Measurements from ENCODE around the gene PPP1R15A. TPM values are rescaled to one million over a fixed set of nuclear protein-coding genes. Genes with fewer than 3 reads are reported as not detected.

Gene PPP1R15A
- total RNA-seq, 6 experiments from 2014 or later: 4.5 to 25.6 (median 12.2) TPM

- ATAC-seq (peak; percentile 81 to 95 (median 94)), DNase-seq (peak; percentile 62 to 91 (median 68))
- H3K36me3 ChIP-seq: peaks cover 0 to 2% (median 0%) of the 10 kb centered on the region in 4 donors
- no peak for TF ChIP-seq CTCF (IDR thresholded peaks at IDR 0.05)
- TF ChIP-seq POLR2A (IDR thresholded peaks at IDR 0.05): no peak
- peaks cover 0 to 6% (median 2%) of the 10 kb centered on the region in 4 donors for H3K4me1 ChIP-seq
- intact Hi-C loops (cut with DNase I): no loop called here
- H3K27me3 ChIP-seq: no peaks in the 10 kb centered on the region
- peak overlapping the region in 2 of 3 donors; percentile 51 to 95 for H3K27ac ChIP-seq
- H3K9me3 ChIP-seq: no peaks in the 10 kb centered on the region
- peak overlapping the region in 2 of 3 donors; percentile 23 to 60 for H3K4me3 ChIP-seq
- WGBS (ENCODE audit: insufficient coverage, low coverage, low lambda C conversion rate, missing lambda C conversion rate): 67% methylated on average over 15 of the region's 30 CpGs
Measured at GRCh38 chr19:48859711-48860572, 12.3 kb upstream of the PPP1R15A start.

DNA sequence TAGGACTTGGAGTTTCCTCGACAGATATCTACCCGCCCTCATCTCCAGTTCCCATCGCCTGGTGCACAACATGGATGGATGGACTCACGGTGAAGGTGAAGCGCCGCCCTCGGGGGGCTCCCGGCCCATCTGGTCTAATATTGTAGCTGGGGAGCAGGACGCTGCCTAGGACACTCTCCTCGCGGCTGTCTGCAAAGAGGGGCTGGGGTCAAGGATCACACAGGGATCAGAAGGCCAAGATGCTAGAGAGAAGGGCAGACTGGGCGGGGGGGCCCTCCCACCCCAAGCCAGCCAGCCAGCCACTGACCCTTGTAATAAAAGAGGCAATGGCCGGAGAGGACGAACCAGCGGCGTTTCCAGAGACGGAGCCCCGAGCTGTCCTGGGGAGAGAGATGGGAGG is 10.9 kb upstream of the PPP1R15A start:
- no peak for TF ChIP-seq POLR2A (IDR thresholded peaks at IDR 0.05)
- no peak for TF ChIP-seq CTCF (IDR thresholded peaks at IDR 0.05)
- Histone ChIP-seq H3K27me3 (no peaks in the 10 kb centered on the region), H3K27ac (no peak overlapping the region), H3K4me1 (peaks cover 0 to 6% (median 2%) of the 10 kb centered on the region in 4 donors), H3K36me3 (peaks cover 0 to 2% (median 0%) of the 10 kb centered on the region in 4 donors), H3K9me3 (no peaks in the 10 kb centered on the region), H3K4me3 (no peak overlapping the region)
- intact Hi-C loops (cut with DNase I): no loop called here
- no peak for ATAC-seq
- WGBS (ENCODE audit: insufficient coverage, low coverage, low lambda C conversion rate, missing lambda C conversion rate): 86% methylated on average over 10 of the region's 18 CpGs
- no peak for DNase-seq

DNA sequence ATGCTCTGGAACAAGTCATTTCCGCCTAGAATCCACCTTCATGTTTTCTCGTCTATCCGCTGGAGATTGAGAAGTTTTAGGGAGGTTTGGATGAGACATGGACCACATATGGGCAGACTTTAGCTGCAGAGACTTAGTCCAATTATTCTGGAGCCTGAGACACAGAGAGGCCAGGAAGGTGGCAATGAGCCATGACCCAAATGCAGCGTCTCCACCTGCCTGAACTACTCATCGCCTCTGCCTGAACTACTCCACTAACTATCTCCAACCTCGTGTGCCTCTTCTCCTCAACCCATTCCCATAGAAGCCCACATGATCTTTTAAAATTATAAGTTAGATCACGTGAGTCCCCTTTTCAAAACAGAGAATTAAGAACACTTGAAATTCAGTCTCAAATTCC is 9.4 kb upstream of the PPP1R15A start:
- DNase-seq (no peak), ATAC-seq (no peak)
- intact Hi-C loops (cut with DNase I): no loop called here
- WGBS (ENCODE audit: insufficient coverage, low coverage, low lambda C conversion rate, missing lambda C conversion rate): 68% methylated on average over 7 of the region's 7 CpGs
- Histone ChIP-seq H3K9me3 (no peaks in the 10 kb centered on the region), H3K4me3 (no peak overlapping the region), H3K36me3 (peaks cover 0 to 2% (median 0%) of the 10 kb centered on the region in 4 donors), H3K4me1 (peaks cover 0 to 17% (median 2%) of the 10 kb centered on the region in 4 donors), H3K27ac (no peak overlapping the region), H3K27me3 (no peaks in the 10 kb centered on the region)
- TF ChIP-seq POLR2A (IDR thresholded peaks at IDR 0.05) (no peak), CTCF (IDR thresholded peaks at IDR 0.05) (no peak)

- Histone ChIP-seq H3K36me3 (no peaks in the 10 kb centered on the region), H3K27me3 (no peaks in the 10 kb centered on the region), H3K9me3 (no peaks in the 10 kb centered on the region), H3K4me1 (peaks cover 0 to 17% (median 0%) of the 10 kb centered on the region in 4 donors), H3K27ac (no peak overlapping the region), H3K4me3 (no peak overlapping the region)
- ATAC-seq (no peak), DNase-seq (no peak)
- intact Hi-C loops (cut with DNase I): no loop called here
- WGBS (ENCODE audit: insufficient coverage, low coverage, low lambda C conversion rate, missing lambda C conversion rate): 68% methylated on average over 3 of the region's 6 CpGs
- TF ChIP-seq POLR2A (IDR thresholded peaks at IDR 0.05) (no peak), CTCF (IDR thresholded peaks at IDR 0.05) (no peak)
Measured at GRCh38 chr19:48866692-48867091, 5.5 kb upstream of the PPP1R15A start.

Measured in right lobe of liver (tissue), 6 donors.